ENCODE data around the gene BOD1L2. TPM values are rescaled to one million over a fixed set of nuclear protein-coding genes. Genes with fewer than 3 reads are reported as not detected.

Gene BOD1L2
- total RNA-seq, 1 donor from 2014 or later: not detected

GRCh38 chr18:57194070-57194469, 47.2 kb downstream of the BOD1L2 start:
- Mint-ChIP-seq H3K4me3 (no peak overlapping the region), H3K9me3 (peaks cover 4% of the 10 kb centered on the region), H3K27me3 (peaks cover 16% of the 10 kb centered on the region), H3K4me1 (no peaks in the 10 kb centered on the region), H3K36me3 (ENCODE audit: low read depth) (no peaks in the 10 kb centered on the region), H3K27ac (no peak overlapping the region)
- ChIA-PET CTCF (no interaction called here), POLR2A (no interaction called here)
- no peak for DNase-seq
- TF ChIP-seq, protein P1, sequence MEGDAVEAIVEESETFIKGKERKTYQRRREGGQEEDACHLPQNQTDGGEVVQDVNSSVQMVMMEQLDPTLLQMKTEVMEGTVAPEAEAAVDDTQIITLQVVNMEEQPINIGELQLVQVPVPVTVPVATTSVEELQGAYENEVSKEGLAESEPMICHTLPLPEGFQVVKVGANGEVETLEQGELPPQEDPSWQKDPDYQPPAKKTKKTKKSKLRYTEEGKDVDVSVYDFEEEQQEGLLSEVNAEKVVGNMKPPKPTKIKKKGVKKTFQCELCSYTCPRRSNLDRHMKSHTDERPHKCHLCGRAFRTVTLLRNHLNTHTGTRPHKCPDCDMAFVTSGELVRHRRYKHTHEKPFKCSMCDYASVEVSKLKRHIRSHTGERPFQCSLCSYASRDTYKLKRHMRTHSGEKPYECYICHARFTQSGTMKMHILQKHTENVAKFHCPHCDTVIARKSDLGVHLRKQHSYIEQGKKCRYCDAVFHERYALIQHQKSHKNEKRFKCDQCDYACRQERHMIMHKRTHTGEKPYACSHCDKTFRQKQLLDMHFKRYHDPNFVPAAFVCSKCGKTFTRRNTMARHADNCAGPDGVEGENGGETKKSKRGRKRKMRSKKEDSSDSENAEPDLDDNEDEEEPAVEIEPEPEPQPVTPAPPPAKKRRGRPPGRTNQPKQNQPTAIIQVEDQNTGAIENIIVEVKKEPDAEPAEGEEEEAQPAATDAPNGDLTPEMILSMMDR (IDR thresholded peaks at IDR 0.05): no peak
- intact Hi-C loops (cut with micrococcal nuclease): no loop called here
- ATAC-seq (ENCODE audit: low read depth): no peak

DNA sequence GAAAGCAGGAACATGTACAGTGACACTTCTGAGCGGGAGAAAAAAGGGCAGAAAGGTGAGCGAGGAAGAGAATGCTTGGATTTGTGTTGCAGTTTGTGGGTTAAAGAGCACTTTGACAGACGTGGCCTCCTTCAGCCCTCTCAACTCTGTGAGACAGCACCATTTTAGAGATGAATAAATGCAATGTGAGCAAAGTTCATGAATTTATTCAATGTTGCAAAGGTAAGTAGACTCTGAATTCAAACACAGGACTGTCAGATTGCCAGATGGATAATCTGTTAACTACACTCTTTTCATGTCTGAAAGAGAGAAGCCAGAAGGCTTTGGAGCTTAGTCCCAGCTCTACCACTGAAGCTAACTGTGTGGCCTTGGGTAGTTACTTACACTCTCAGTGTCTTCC, 47.7 kb downstream of the BOD1L2 start:
- Mint-ChIP-seq H3K27ac (no peak overlapping the region), H3K36me3 (ENCODE audit: low read depth) (no peaks in the 10 kb centered on the region), H3K4me1 (no peaks in the 10 kb centered on the region), H3K27me3 (peaks cover 16% of the 10 kb centered on the region), H3K4me3 (no peak overlapping the region), H3K9me3 (peaks cover 3% of the 10 kb centered on the region)
- POLR2A ChIA-PET: no interaction called here
- intact Hi-C loops (cut with micrococcal nuclease): no loop called here
- CTCF ChIA-PET: no interaction called here
- ATAC-seq (ENCODE audit: low read depth) (no peak), DNase-seq (no peak)
- TF ChIP-seq, protein P1 (IDR thresholded peaks at IDR 0.05): no peak

DNA sequence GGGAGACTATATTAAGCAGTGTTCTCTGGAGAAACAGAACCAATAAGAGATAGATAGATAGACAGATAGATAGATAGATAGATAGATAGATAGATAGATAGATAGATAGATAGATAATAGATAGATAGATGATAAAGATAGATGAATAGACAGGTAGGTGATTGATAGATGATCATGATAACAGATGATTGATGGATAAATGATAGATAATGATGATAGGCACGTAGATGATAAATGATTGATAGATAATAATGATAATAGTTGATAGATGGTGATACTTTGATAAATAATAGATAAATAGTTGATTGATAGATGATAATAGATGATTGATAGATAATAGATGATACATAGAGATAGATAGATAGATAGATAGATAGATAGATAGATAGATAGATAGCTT, 48.5 kb downstream of the BOD1L2 start:
- TF ChIP-seq, protein P1 (IDR thresholded peaks at IDR 0.05): no peak
- H3K36me3 Mint-ChIP-seq (ENCODE audit: low read depth): no peaks in the 10 kb centered on the region
- H3K27ac Mint-ChIP-seq: no peak overlapping the region
- no peaks in the 10 kb centered on the region for H3K4me1 Mint-ChIP-seq
- ChIA-PET POLR2A (no interaction called here), CTCF (no interaction called here)
- H3K27me3 Mint-ChIP-seq: peaks cover 13% of the 10 kb centered on the region
- no peak overlapping the region for H3K4me3 Mint-ChIP-seq
- ATAC-seq (ENCODE audit: low read depth) (no peak), DNase-seq (no peak)
- intact Hi-C loops (cut with micrococcal nuclease): no loop called here
- peaks cover 2% of the 10 kb centered on the region for H3K9me3 Mint-ChIP-seq

DNA sequence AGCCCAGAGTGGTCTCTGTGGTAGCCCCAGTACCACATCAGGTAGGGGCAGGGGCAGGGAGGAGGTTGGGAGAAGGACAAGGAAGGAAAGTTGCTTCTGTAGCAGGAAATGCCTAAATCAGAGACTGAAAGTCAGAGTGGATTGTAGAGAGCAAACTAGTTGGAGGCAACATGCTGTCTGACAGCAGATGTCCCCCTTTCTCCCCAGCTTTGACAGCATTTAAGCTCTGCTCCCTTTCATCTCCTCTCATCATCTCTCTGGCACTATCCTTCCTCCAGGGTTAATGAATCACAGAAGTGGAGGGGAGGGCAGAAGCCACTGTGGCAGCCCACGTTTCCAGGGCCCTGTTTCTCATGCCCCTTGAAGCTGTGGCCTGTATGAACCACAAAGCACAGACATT, 50.4 kb downstream of the BOD1L2 start:
- ATAC-seq (ENCODE audit: low read depth) (no peak), DNase-seq (no peak)
- Mint-ChIP-seq H3K4me1 (no peaks in the 10 kb centered on the region), H3K9me3 (no peaks in the 10 kb centered on the region), H3K4me3 (no peak overlapping the region), H3K36me3 (ENCODE audit: low read depth) (no peaks in the 10 kb centered on the region), H3K27ac (no peak overlapping the region), H3K27me3 (peaks cover 13% of the 10 kb centered on the region)
- POLR2A ChIA-PET: no interaction called here
- CTCF ChIA-PET: no interaction called here
- intact Hi-C loops (cut with micrococcal nuclease): no loop called here
- TF ChIP-seq, protein P1 (IDR thresholded peaks at IDR 0.05): no peak

DNA sequence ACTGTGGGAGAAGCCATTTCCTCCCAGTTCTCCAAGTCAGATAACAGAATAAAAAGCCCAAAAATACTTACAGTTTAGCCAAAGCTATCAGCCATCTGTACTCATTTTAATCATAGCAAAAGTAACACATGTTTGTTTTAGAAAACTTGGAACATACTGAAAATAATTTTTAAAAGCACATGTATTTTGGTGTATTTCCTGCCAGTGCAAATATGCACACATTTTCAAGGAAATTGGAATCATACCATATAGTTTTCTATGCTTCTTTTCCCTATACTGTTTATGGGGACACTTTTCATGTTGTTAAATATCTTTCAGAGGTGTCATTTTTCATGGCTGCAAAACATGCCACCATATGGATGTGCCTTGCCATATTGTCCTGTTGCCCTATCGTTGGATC, 51.2 kb downstream of the BOD1L2 start:
- no peaks in the 10 kb centered on the region for H3K36me3 Mint-ChIP-seq (ENCODE audit: low read depth)
- H3K4me1 Mint-ChIP-seq: no peaks in the 10 kb centered on the region
- no peak overlapping the region for H3K4me3 Mint-ChIP-seq
- DNase-seq (no peak), ATAC-seq (ENCODE audit: low read depth) (no peak)
- ChIA-PET POLR2A (no interaction called here), CTCF (no interaction called here)
- H3K9me3 Mint-ChIP-seq: no peaks in the 10 kb centered on the region
- intact Hi-C loops (cut with micrococcal nuclease): no loop called here
- TF ChIP-seq, protein P1 (IDR thresholded peaks at IDR 0.05): no peak
- H3K27ac Mint-ChIP-seq: no peak overlapping the region
- H3K27me3 Mint-ChIP-seq: peaks cover 11% of the 10 kb centered on the region

Other genes with a start within 250 kb of the BOD1L2 start
- not detected in 2 replicates for gene ST8SIA3, start 205.5 kb downstream of the BOD1L2 start, total RNA-seq

Data from activated B cell treated with CpG ODN at 0.5 μM for 24 hours (primary cell).